Body of pancreas (tissue), 4 donors: ENCODE data around the gene LMX1B. TPM values are rescaled to one million over a fixed set of nuclear protein-coding genes. Genes with fewer than 3 reads are reported as not detected.

Experiments
- ATAC-seq: fragments of 150-250 bp; one replicate; pipeline ENCODE4 v1.9.1; 2016
- DNase-seq, 4 donors: peaks; one replicate each; pipeline ENCODE4 v3.0.0-alpha.2; 2019
- H3K27ac ChIP-seq, 4 donors: fragments of 200-600 bp; sonication (generic); 1 replicate in 3 of 4; 2 replicates in 1 of 4; pipeline versions ENCODE4 v1.5.1 to v1.6.1; 2016 to 2019; ENCODE audit warnings: mild to moderate bottlenecking in 1 of 4, mixed read lengths in 1 of 4, moderate library complexity in 1 of 4
- H3K27me3 ChIP-seq, 2 donors: fragments of 200-600 bp; sonication (generic); one replicate each; pipeline ENCODE4 v1.6.0; 2016; ENCODE audit warnings: mild to moderate bottlenecking in 1 of 2
- H3K36me3 ChIP-seq, 2 donors: fragments of 200-600 bp; sonication (generic); replicated peaks in 1 of 2; 2 replicates each; pipeline ENCODE4 v1.5.1; 2016; ENCODE audit warnings: low read depth in 2 of 2; ENCODE audit not compliant: insufficient read depth in 1 of 2
- H3K4me1 ChIP-seq: fragments of 200-600 bp; sonication (generic); one replicate; pipeline ENCODE4 v1.6.0; 2016
- H3K4me3 ChIP-seq, 2 donors: fragments of 200-600 bp; sonication (generic); 1 replicate in 1 of 2; 2 replicates in 1 of 2; pipeline ENCODE4 v1.5.1; 2016 to 2019
- H3K9me3 ChIP-seq, 3 donors: fragments of 200-600 bp; sonication (generic); 1 replicate in 2 of 3; 2 replicates in 1 of 3; pipeline ENCODE4 v1.5.1; 2016
- CTCF ChIP-seq, 7 experiments: fragments of 450-650 bp in 4 of 7; fragments of 200-600 bp in 3 of 7; sonication (generic) in 3 of 7; IDR thresholded peaks; one replicate each; pipeline ENCODE4 v1.5.1; 2016 to 2019; ENCODE audit warnings: antibody characterized with exemption in 7 of 7
- POLR2A ChIP-seq, 3 donors: fragments of 450-650 bp; IDR thresholded peaks; one replicate each; pipeline ENCODE4 v1.6.1; 2016; ENCODE audit warnings: antibody characterized with exemption in 3 of 3, mild to moderate bottlenecking in 2 of 3
- WGBS, 2 donors: methylation state at CpG; one replicate each; pipeline ENCODE4 v1.1.5; 2017; 5-methylcytosine and 5-hydroxymethylcytosine counted together
- intact Hi-C: fragments of 100-400 bp; cut with DNase I; formaldehyde crosslinking; loops from one replicate; pipeline ENCODE4 v1.15.1; 2023
- total RNA-seq, 2 donors: library from RNA; depleted of rRNA; stranded (reverse); fragments of >200 nt; gene quantifications; one replicate each; pipeline ENCODE4 v1.1.0, GENCODE V29; 2016

Gene LMX1B
- total RNA-seq, 2 donors from 2014 or later = 0.26 TPM; not detected in 1

GRCh38 chr9:126719618-126720031, 105.9 kb downstream of the LMX1B start:
- Histone ChIP-seq H3K9me3 (no peaks in the 10 kb centered on the region), H3K4me3 (no peak overlapping the region), H3K27ac (peak overlapping the region in 1 of 4 donors; percentile 1), H3K36me3 (no peaks in the 10 kb centered on the region), H3K4me1 (peaks cover 15% of the 10 kb centered on the region), H3K27me3 (no peaks in the 10 kb centered on the region)
- DNase-seq (peak; percentile 44 to 88 (median 74)), ATAC-seq (no peak)
- 12 to 16% methylated on average over 5 to 6 of the region's 6 CpGs for WGBS, 2 donors
- intact Hi-C loops = no loop called here
- TF ChIP-seq CTCF (IDR thresholded peaks at IDR 0.05) = no peak
- no peak for TF ChIP-seq POLR2A (IDR thresholded peaks at IDR 0.05)

- no peaks in the 10 kb centered on the region for H3K9me3 ChIP-seq
- no peaks in the 10 kb centered on the region for H3K27me3 ChIP-seq
- intact Hi-C loops = no loop called here
- WGBS, 2 donors = 61 to 72% methylated on average over 5 of the region's 5 CpGs
- peak overlapping the region in 1 of 4 donors; percentile 1 for H3K27ac ChIP-seq
- no peaks in the 10 kb centered on the region for H3K36me3 ChIP-seq
- DNase-seq (no peak), ATAC-seq (no peak)
- no peak overlapping the region for H3K4me3 ChIP-seq
- TF ChIP-seq POLR2A (IDR thresholded peaks at IDR 0.05) = no peak
- no peak for TF ChIP-seq CTCF (IDR thresholded peaks at IDR 0.05)
- H3K4me1 ChIP-seq = peaks cover 15% of the 10 kb centered on the region
Measured at GRCh38 chr9:126720036-126720435, 106.3 kb downstream of the LMX1B start.

GRCh38 chr9:126720661-126721563, 107.2 kb downstream of the LMX1B start:
- no peaks in the 10 kb centered on the region for H3K27me3 ChIP-seq
- peaks cover 15% of the 10 kb centered on the region for H3K4me1 ChIP-seq
- no peak overlapping the region for H3K27ac ChIP-seq
- no peak for ATAC-seq
- no peaks in the 10 kb centered on the region for H3K9me3 ChIP-seq
- intact Hi-C loops = no loop called here
- peak in 1 of 4 donors; percentile 17 for DNase-seq
- no peaks in the 10 kb centered on the region for H3K36me3 ChIP-seq
- no peak overlapping the region for H3K4me3 ChIP-seq
- no peak for TF ChIP-seq CTCF (IDR thresholded peaks at IDR 0.05)
- TF ChIP-seq POLR2A (IDR thresholded peaks at IDR 0.05) = no peak
- WGBS, 2 donors = 82 to 91% methylated on average over 19 of the region's 19 CpGs

GRCh38 chr9:126721564-126721981, 107.8 kb downstream of the LMX1B start:
- no peak overlapping the region for H3K4me3 ChIP-seq
- H3K27ac ChIP-seq = no peak overlapping the region
- no peaks in the 10 kb centered on the region for H3K9me3 ChIP-seq
- 81 to 90% methylated on average over 4 of the region's 4 CpGs for whole genome bisulfite sequencing, 2 donors
- no peaks in the 10 kb centered on the region for H3K36me3 ChIP-seq
- intact Hi-C loops = no loop called here
- peaks cover 15% of the 10 kb centered on the region for H3K4me1 ChIP-seq
- ATAC-seq = no peak
- no peak for DNase-seq
- no peaks in the 10 kb centered on the region for H3K27me3 ChIP-seq
- TF ChIP-seq POLR2A (IDR thresholded peaks at IDR 0.05) (no peak), CTCF (IDR thresholded peaks at IDR 0.05) (no peak)
